Smooth muscle cell (in vitro differentiated cells): ENCODE results near the gene ST8SIA6. TPM values are rescaled to one million over a fixed set of nuclear protein-coding genes. Genes with fewer than 3 reads are reported as not detected.

Source experiments
- DNase-seq: peaks from one replicate; lab custom pipeline; 2025; ENCODE audit not compliant: unreplicated experiment; lab: John Stamatoyannopoulos, UW
- H2AFZ ChIP-seq: fragments of 200-600 bp; sonication (generic); 2 replicates; pipeline ENCODE4 v1.6.0; 2016; ENCODE audit warnings: antibody characterized with exemption, low read depth, mild to moderate bottlenecking
- H3F3A ChIP-seq: fragments of 200-600 bp; sonication (generic); 2 replicates; pipeline ENCODE4 v1.6.0; 2017; ENCODE audit warnings: antibody characterized with exemption, low read depth
- H3K27ac ChIP-seq: fragments of 200-600 bp; sonication (generic); 2 replicates; pipeline ENCODE4 v1.5.1; 2016; ENCODE audit warnings: low read depth, mild to moderate bottlenecking
- H3K27me3 ChIP-seq: fragments of 200-600 bp; sonication (generic); 2 replicates; pipeline ENCODE4 v1.6.1; 2016; ENCODE audit warnings: low read depth, mild to moderate bottlenecking
- H3K36me3 ChIP-seq: fragments of 200-600 bp; sonication (generic); 2 replicates; pipeline ENCODE4 v1.5.1; 2016; ENCODE audit warnings: low read depth
- H3K4me1 ChIP-seq: fragments of 200-600 bp; sonication (generic); 2 replicates; pipeline ENCODE4 v1.5.1; 2016; ENCODE audit warnings: low read depth
- H3K4me2 ChIP-seq: fragments of 200-600 bp; sonication (generic); 2 replicates; pipeline ENCODE4 v1.6.0; 2016; ENCODE audit warnings: mild to moderate bottlenecking
- H3K4me3 ChIP-seq: fragments of 200-600 bp; sonication (generic); 2 replicates; pipeline ENCODE4 v1.5.1; 2016; ENCODE audit warnings: mild to moderate bottlenecking
- H3K79me2 ChIP-seq: fragments of 200-600 bp; sonication (generic); 2 replicates; pipeline ENCODE4 v1.6.0; 2016; ENCODE audit warnings: low read depth, mild to moderate bottlenecking
- H3K9ac ChIP-seq: fragments of 200-600 bp; sonication (generic); 2 replicates; pipeline ENCODE4 v1.6.0; 2016; ENCODE audit warnings: low read depth
- H3K9me3 ChIP-seq: fragments of 200-600 bp; sonication (generic); replicated peaks from 2 replicates; pipeline ENCODE4 v1.5.1; 2016; ENCODE audit warnings: low read depth
- H4K20me1 ChIP-seq: fragments of 200-600 bp; sonication (generic); 2 replicates; pipeline ENCODE4 v1.6.0; 2016; ENCODE audit warnings: low read depth
- CTCF ChIP-seq: fragments of 200-600 bp; sonication (generic); IDR thresholded peaks from 2 replicates; pipeline ENCODE4 v1.5.1; 2017; ENCODE audit warnings: borderline replicate concordance, mild to moderate bottlenecking, antibody characterized with exemption; ENCODE audit not compliant: insufficient read depth, poor library complexity, severe bottlenecking
- WGBS: methylation state at CpG from one replicate; pipeline ENCODE4 v1.1.7; 2016; ENCODE audit warnings: low lambda C conversion rate; 5-methylcytosine and 5-hydroxymethylcytosine counted together
- polyA plus RNA-seq: library from polyadenylated mRNA; unstranded; fragments of >200 nt; fragmentation: Nextera tagmentation; extraction: Ambion mirVana; gene quantifications from 2 replicates; pipeline ENCODE4 v1.2.1, GENCODE V29; 2016
- total RNA-seq: library from RNA; depleted of rRNA; stranded (reverse); fragments of >200 nt; gene quantifications from 2 replicates; pipeline ENCODE4 v1.2.3, GENCODE V29; 2014

ST8SIA6 gene
- total and polyA plus RNA-seq, 2 experiments from 2014 or later: 0.24 TPM; not detected in 1

DNA sequence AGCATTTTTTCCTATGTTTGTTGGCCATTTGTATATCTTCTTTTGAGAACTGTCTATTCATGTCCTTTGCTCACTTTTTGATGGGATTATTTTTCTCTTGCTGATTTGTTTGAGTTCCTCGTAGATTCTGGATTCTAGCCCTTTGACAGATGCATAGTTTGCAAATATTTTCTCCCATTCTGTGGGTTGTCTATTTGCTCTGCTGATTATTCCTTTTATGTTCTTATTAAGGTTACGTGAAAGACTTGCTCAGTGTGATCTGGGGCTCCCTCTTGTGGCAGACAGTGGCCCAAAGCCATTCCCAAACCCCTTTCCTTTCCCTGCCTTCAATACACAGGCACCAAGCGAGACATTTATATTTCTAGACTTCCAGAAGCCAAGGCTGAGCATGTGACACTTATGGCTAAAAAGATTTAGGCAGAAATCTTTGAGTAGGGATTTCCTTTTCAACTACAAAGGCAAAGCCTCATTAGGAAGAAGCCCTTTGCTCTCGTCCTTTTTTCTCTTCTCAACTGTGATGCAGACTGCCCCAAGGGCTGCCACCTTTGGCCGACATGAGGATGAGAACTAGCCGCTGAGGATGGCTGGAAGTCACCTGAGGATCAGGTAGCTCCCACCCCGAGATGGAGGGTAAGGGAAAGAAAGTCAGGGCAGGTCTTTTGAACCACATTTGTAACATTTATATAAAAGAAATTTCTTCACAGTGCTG, 23.6 kb downstream of the ST8SIA6 start:
- no peak overlapping the region for H3K9ac ChIP-seq
- H3K79me2 ChIP-seq: no peaks in the 10 kb centered on the region
- no peak overlapping the region for H3K4me3 ChIP-seq
- H3K27me3 ChIP-seq: no peaks in the 10 kb centered on the region
- no peaks in the 10 kb centered on the region for H4K20me1 ChIP-seq
- no peaks in the 10 kb centered on the region for H3K9me3 ChIP-seq
- no peak overlapping the region for H3K4me2 ChIP-seq
- H3K27ac ChIP-seq: no peak overlapping the region
- 27% methylated on average over 7 of the region's 7 CpGs for WGBS
- H2AFZ ChIP-seq: no peak overlapping the region
- peaks cover 3% of the 10 kb centered on the region for H3F3A ChIP-seq
- H3K36me3 ChIP-seq: no peaks in the 10 kb centered on the region
- peaks cover 6% of the 10 kb centered on the region for H3K4me1 ChIP-seq
- peak; percentile 9 for DNase-seq
- peak; percentile 96 for TF ChIP-seq CTCF

DNA sequence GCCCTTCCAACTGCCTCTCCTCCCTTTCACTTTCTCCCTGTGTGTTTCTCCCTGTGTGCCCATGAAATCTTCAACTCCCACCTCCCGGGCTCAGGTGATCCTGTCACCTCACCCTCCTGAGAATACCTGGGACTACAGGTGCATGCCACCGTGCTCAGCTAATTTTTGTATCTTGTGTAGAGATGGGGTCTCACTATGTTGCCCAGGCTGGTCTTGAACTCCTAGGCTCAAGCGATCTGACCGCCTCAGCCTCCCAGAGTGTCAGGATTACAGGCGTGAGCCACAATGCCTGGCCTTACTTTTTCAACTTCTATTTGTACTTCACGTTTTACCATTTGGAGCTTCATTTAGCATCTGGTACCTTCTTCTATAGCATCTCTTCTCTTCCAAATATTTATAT, 24.9 kb downstream of the ST8SIA6 start:
- Histone ChIP-seq H3K27me3 (no peaks in the 10 kb centered on the region), H3F3A (peaks cover 3% of the 10 kb centered on the region), H3K27ac (no peak overlapping the region), H3K79me2 (no peaks in the 10 kb centered on the region), H2AFZ (no peak overlapping the region), H4K20me1 (no peaks in the 10 kb centered on the region), H3K4me3 (no peak overlapping the region), H3K36me3 (no peaks in the 10 kb centered on the region), H3K9ac (no peak overlapping the region), H3K4me1 (peaks cover 6% of the 10 kb centered on the region), H3K4me2 (no peak overlapping the region), H3K9me3 (no peaks in the 10 kb centered on the region)
- WGBS: over 99% methylated on average over 6 of the region's 6 CpGs
- DNase-seq: no peak
- TF ChIP-seq CTCF: no peak

GRCh38 chr10:17428351-17429097, 25.9 kb downstream of the ST8SIA6 start:
- peaks cover 3% of the 10 kb centered on the region for H3F3A ChIP-seq
- no peak overlapping the region for H2AFZ ChIP-seq

More at GRCh38 chr10:17428351-17429097, 25.9 kb downstream of the ST8SIA6 start:
- TF ChIP-seq CTCF: no peak
- Histone ChIP-seq H3K36me3 (no peaks in the 10 kb centered on the region), H3K27me3 (no peaks in the 10 kb centered on the region), H3K79me2 (no peaks in the 10 kb centered on the region), H3K4me2 (no peak overlapping the region), H4K20me1 (no peaks in the 10 kb centered on the region), H3K9ac (no peak overlapping the region), H3K27ac (no peak overlapping the region), H3K4me1 (peaks cover 9% of the 10 kb centered on the region), H3K9me3 (no peaks in the 10 kb centered on the region), H3K4me3 (no peak overlapping the region)
- WGBS: 86% methylated on average over 17 of the region's 17 CpGs
- DNase-seq: no peak
